ENCODE data around the gene ME2.

DNA sequence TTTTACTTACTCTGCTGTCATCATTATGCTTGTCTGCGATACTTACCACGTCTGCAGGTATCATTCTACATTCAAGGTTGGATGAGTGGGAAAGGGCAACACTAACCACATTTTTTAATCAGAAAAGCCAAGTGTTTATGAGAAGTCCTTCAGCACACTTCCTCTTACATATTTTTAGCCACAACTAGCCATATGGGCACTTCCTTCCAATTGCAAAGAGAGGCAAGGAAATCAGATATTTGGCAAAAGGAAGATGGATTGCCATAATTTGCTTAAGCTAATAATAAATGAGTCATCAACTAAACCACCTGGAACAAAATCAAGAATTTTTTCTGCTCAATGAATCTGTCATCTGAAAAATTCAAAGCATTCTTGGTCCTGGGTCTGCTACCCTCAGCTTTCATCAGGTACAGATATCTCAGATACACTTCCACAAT lies 42.4 kb upstream of the ME2 start:
- TF ChIP-seq CREB1 (IDR thresholded peaks at IDR 0.05) = no peak
- TF ChIP-seq CREB1 (CRISPR knock-in tag; IDR thresholded peaks at IDR 0.05) = no peak
- no peak for TF ChIP-seq ZFPM2 (CRISPR knock-in tag; IDR thresholded peaks at IDR 0.05)
- TF ChIP-seq, protein P1, sequence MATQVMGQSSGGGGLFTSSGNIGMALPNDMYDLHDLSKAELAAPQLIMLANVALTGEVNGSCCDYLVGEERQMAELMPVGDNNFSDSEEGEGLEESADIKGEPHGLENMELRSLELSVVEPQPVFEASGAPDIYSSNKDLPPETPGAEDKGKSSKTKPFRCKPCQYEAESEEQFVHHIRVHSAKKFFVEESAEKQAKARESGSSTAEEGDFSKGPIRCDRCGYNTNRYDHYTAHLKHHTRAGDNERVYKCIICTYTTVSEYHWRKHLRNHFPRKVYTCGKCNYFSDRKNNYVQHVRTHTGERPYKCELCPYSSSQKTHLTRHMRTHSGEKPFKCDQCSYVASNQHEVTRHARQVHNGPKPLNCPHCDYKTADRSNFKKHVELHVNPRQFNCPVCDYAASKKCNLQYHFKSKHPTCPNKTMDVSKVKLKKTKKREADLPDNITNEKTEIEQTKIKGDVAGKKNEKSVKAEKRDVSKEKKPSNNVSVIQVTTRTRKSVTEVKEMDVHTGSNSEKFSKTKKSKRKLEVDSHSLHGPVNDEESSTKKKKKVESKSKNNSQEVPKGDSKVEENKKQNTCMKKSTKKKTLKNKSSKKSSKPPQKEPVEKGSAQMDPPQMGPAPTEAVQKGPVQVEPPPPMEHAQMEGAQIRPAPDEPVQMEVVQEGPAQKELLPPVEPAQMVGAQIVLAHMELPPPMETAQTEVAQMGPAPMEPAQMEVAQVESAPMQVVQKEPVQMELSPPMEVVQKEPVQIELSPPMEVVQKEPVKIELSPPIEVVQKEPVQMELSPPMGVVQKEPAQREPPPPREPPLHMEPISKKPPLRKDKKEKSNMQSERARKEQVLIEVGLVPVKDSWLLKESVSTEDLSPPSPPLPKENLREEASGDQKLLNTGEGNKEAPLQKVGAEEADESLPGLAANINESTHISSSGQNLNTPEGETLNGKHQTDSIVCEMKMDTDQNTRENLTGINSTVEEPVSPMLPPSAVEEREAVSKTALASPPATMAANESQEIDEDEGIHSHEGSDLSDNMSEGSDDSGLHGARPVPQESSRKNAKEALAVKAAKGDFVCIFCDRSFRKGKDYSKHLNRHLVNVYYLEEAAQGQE (IDR thresholded peaks at IDR 0.05; ENCODE audit: borderline replicate concordance) = no peak
- TF ChIP-seq, protein P1 (CRISPR knock-in tag; IDR thresholded peaks at IDR 0.05; ENCODE audit: low read depth) = no peak
- TF ChIP-seq, protein P2, sequence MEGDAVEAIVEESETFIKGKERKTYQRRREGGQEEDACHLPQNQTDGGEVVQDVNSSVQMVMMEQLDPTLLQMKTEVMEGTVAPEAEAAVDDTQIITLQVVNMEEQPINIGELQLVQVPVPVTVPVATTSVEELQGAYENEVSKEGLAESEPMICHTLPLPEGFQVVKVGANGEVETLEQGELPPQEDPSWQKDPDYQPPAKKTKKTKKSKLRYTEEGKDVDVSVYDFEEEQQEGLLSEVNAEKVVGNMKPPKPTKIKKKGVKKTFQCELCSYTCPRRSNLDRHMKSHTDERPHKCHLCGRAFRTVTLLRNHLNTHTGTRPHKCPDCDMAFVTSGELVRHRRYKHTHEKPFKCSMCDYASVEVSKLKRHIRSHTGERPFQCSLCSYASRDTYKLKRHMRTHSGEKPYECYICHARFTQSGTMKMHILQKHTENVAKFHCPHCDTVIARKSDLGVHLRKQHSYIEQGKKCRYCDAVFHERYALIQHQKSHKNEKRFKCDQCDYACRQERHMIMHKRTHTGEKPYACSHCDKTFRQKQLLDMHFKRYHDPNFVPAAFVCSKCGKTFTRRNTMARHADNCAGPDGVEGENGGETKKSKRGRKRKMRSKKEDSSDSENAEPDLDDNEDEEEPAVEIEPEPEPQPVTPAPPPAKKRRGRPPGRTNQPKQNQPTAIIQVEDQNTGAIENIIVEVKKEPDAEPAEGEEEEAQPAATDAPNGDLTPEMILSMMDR (IDR thresholded peaks at IDR 0.05 in 2 of 3, conservative IDR thresholded peaks at IDR 0.05 in 1 of 3; ENCODE audit: insufficient read depth in 2 of 3, low read depth in 1 of 3, low read length in 3 of 3) = no peak
- peak; percentile 92 for TF ChIP-seq MEIS2 (IDR thresholded peaks at IDR 0.05; ENCODE audit: partially characterized antibody)
- TF ChIP-seq, protein P3, sequence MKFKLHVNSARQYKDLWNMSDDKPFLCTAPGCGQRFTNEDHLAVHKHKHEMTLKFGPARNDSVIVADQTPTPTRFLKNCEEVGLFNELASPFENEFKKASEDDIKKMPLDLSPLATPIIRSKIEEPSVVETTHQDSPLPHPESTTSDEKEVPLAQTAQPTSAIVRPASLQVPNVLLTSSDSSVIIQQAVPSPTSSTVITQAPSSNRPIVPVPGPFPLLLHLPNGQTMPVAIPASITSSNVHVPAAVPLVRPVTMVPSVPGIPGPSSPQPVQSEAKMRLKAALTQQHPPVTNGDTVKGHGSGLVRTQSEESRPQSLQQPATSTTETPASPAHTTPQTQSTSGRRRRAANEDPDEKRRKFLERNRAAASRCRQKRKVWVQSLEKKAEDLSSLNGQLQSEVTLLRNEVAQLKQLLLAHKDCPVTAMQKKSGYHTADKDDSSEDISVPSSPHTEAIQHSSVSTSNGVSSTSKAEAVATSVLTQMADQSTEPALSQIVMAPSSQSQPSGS (CRISPR knock-in tag; IDR thresholded peaks at IDR 0.05) = no peak
- no peak for TF ChIP-seq NR2C2 (CRISPR knock-in tag; IDR thresholded peaks at IDR 0.05)
- no peak for TF ChIP-seq NR2C2 (tag; IDR thresholded peaks at IDR 0.05)
- TF ChIP-seq ZNF274 (IDR thresholded peaks at IDR 0.05; ENCODE audit: borderline replicate concordance, low read depth, low read length) = no peak
- no peak for TF ChIP-seq ERF (CRISPR knock-in tag; IDR thresholded peaks at IDR 0.05)

Measured in K562 (cell line).